NCI-H1694 (cell line): Measurements from ENCODE around the gene MAP4.
"Not testable (repeated sequence)": the region's sequence is repeated elsewhere in the genome, so short reads cannot be mapped to it uniquely, and the experiment has no call there.

Experiments
- DNase-seq: peaks from one replicate; lab custom pipeline; 2025; lab: John Stamatoyannopoulos, UW

The MAP4 gene

GRCh38 chr3:48015431-48016180 is 610 bp downstream of the MAP4 start:
- no peak for DNase-seq

- DNase-seq, result no peak
Measured at GRCh38 chr3:48014358-48014757, 1.9 kb downstream of the MAP4 start.

GRCh38 chr3:48013288-48013980 is 2.8 kb downstream of the MAP4 start:
- no peak for DNase-seq

GRCh38 chr3:48012659-48013058 is 3.6 kb downstream of the MAP4 start:
- no peak for DNase-seq

- DNase-seq, result not testable (repeated sequence)
Measured at GRCh38 chr3:48008066-48008465, 8.2 kb downstream of the MAP4 start.

GRCh38 chr3:48007361-48007760 is 8.9 kb downstream of the MAP4 start:
- DNase-seq, result not testable (repeated sequence)

GRCh38 chr3:48006794-48007193 is 9.4 kb downstream of the MAP4 start:
- DNase-seq, result not testable (repeated sequence)

- no peak for DNase-seq
Measured at GRCh38 chr3:48004694-48005093, 11.5 kb downstream of the MAP4 start.

- DNase-seq, result no peak
Measured at GRCh38 chr3:48002787-48003186, 13.4 kb downstream of the MAP4 start.

- DNase-seq, result no peak
Measured at GRCh38 chr3:48001991-48002390, 14.2 kb downstream of the MAP4 start.

GRCh38 chr3:48000212-48000611 is 16.0 kb downstream of the MAP4 start:
- no peak for DNase-seq

- no peak for DNase-seq
Measured at GRCh38 chr3:47996440-47996839, 19.8 kb downstream of the MAP4 start.

GRCh38 chr3:47994180-47994579 is 22.0 kb downstream of the MAP4 start:
- DNase-seq, result no peak

GRCh38 chr3:47991341-47991740 is 24.9 kb downstream of the MAP4 start:
- no peak for DNase-seq

GRCh38 chr3:47989981-47990440 is 26.2 kb downstream of the MAP4 start:
- peak; percentile 33 for DNase-seq

- no peak for DNase-seq
Measured at GRCh38 chr3:47985381-47985780, 30.8 kb downstream of the MAP4 start.

- no peak for DNase-seq
Measured at GRCh38 chr3:47984075-47984728, 32.0 kb downstream of the MAP4 start.

GRCh38 chr3:47980795-47981194 is 35.4 kb downstream of the MAP4 start:
- DNase-seq, result no peak

- no peak for DNase-seq
Measured at GRCh38 chr3:47979070-47979469, 37.1 kb downstream of the MAP4 start.

- DNase-seq, result no peak
Measured at GRCh38 chr3:47978386-47978785, 37.8 kb downstream of the MAP4 start.

- no peak for DNase-seq
Measured at GRCh38 chr3:47976135-47976732, 40.0 kb downstream of the MAP4 start.

- DNase-seq, result no peak
Measured at GRCh38 chr3:47974974-47975470, 41.2 kb downstream of the MAP4 start.
